H9 (cell line): ENCODE results near the gene BTLA. TPM values are rescaled to one million over a fixed set of nuclear protein-coding genes. Genes with fewer than 3 reads are reported as not detected.

ENCODE experiments used
- DNase-seq: peaks from one replicate; pipeline ENCODE4 v3.0.0-alpha.2; 2017
- H2AFZ ChIP-seq: one replicate; pipeline ENCODE4 v1.6.1; 2013; ENCODE audit warnings: mild to moderate bottlenecking, low read length, control low read depth, moderate library complexity
- H2AK5ac ChIP-seq: 2 replicates; pipeline ENCODE4 v1.6.1; 2013; ENCODE audit warnings: low read length, control low read depth, mixed read lengths; ENCODE audit not compliant: insufficient read length
- H2BK120ac ChIP-seq: one replicate; pipeline ENCODE4 v1.6.1; 2013; ENCODE audit warnings: low read depth, mild to moderate bottlenecking, low read length, control low read depth, inconsistent platforms; ENCODE audit not compliant: poor library complexity, severe bottlenecking
- H2BK12ac ChIP-seq: 2 replicates; pipeline ENCODE4 v1.6.1; 2013; ENCODE audit warnings: low read length, control low read depth, mixed read lengths, low read depth; ENCODE audit not compliant: insufficient read length
- H2BK15ac ChIP-seq: 2 replicates; pipeline ENCODE4 v1.6.1; 2013; ENCODE audit warnings: low read depth, low read length, control low read depth
- H2BK20ac ChIP-seq: one replicate; pipeline ENCODE4 v1.6.1; 2013; ENCODE audit warnings: low read depth, mild to moderate bottlenecking, low read length, control low read depth, inconsistent platforms; ENCODE audit not compliant: poor library complexity, severe bottlenecking
- H2BK5ac ChIP-seq: 2 replicates; pipeline ENCODE4 v1.6.1; 2013; ENCODE audit warnings: low read length, control low read depth, mixed read lengths; ENCODE audit not compliant: insufficient read length
- H3K14ac ChIP-seq: 2 replicates; pipeline ENCODE4 v1.6.1; 2013; ENCODE audit warnings: low read length, control low read depth; ENCODE audit not compliant: insufficient read depth
- H3K18ac ChIP-seq: 2 replicates; pipeline ENCODE4 v1.6.1; 2013; ENCODE audit warnings: low read depth, mild to moderate bottlenecking, mixed read lengths, low read length, control low read depth; ENCODE audit not compliant: insufficient read length
- H3K23ac ChIP-seq: 2 replicates; pipeline ENCODE4 v1.6.1; 2013; ENCODE audit warnings: low read length, control low read depth, mixed read lengths, low read depth; ENCODE audit not compliant: insufficient read length
- H3K23me2 ChIP-seq: 2 replicates; pipeline ENCODE4 v1.6.1; 2013; ENCODE audit warnings: low read depth, mild to moderate bottlenecking, mixed read lengths, low read length, control low read depth; ENCODE audit not compliant: insufficient read length, poor library complexity, severe bottlenecking
- H3K27ac ChIP-seq: 2 replicates; pipeline ENCODE4 v1.5.1; 2013; ENCODE audit warnings: low read length, control low read depth, mixed read lengths, low read depth; ENCODE audit not compliant: insufficient read length
- H3K27me3 ChIP-seq: 2 replicates; pipeline ENCODE4 v1.6.1; 2013; ENCODE audit warnings: low read length, control low read depth, inconsistent platforms; ENCODE audit not compliant: insufficient read depth
- H3K4ac ChIP-seq: 2 replicates; pipeline ENCODE4 v1.6.1; 2013; ENCODE audit warnings: low read depth, mild to moderate bottlenecking, control low read depth, inconsistent platforms, low read length, moderate library complexity
- H3K4me1 ChIP-seq: 2 replicates; pipeline ENCODE4 v1.6.1; 2013; ENCODE audit warnings: low read length, control low read depth, inconsistent platforms; ENCODE audit not compliant: insufficient read depth
- H3K4me2 ChIP-seq: 2 replicates; pipeline ENCODE4 v1.6.1; 2013; ENCODE audit warnings: low read length, control low read depth, mixed read lengths; ENCODE audit not compliant: insufficient read length, insufficient read depth
- H3K56ac ChIP-seq: 2 replicates; pipeline ENCODE4 v1.6.1; 2013; ENCODE audit warnings: low read depth, mild to moderate bottlenecking, mixed read lengths, low read length, control low read depth; ENCODE audit not compliant: insufficient read length
- H3K79me1 ChIP-seq: 2 replicates; pipeline ENCODE4 v1.6.1; 2013; ENCODE audit warnings: low read depth, mild to moderate bottlenecking, moderate library complexity, low read length, control low read depth, inconsistent platforms; ENCODE audit not compliant: insufficient read depth, poor library complexity, severe bottlenecking
- H3K79me2 ChIP-seq: 2 replicates; pipeline ENCODE4 v1.6.1; 2013; ENCODE audit warnings: low read length, control low read depth, inconsistent platforms; ENCODE audit not compliant: insufficient read depth
- H3K9ac ChIP-seq: 2 replicates; pipeline ENCODE4 v1.6.1; 2013; ENCODE audit warnings: low read length, control low read depth, mixed read lengths; ENCODE audit not compliant: insufficient read length; ENCODE audit errors: extremely low read depth
- H3K9me3 ChIP-seq: one replicate; pipeline ENCODE4 v1.6.1; 2013; ENCODE audit warnings: low read depth, low read length, inconsistent platforms; ENCODE audit not compliant: control insufficient read depth
- H3T11ph ChIP-seq: one replicate; pipeline ENCODE4 v1.6.1; 2013; ENCODE audit warnings: mild to moderate bottlenecking, low read length, control low read depth, inconsistent platforms
- H4K20me1 ChIP-seq: one replicate; pipeline ENCODE4 v1.6.1; 2013; ENCODE audit not compliant: control insufficient read depth, insufficient read length, insufficient read depth
- H4K5ac ChIP-seq: 2 replicates; pipeline ENCODE4 v1.6.1; 2013; ENCODE audit warnings: low read depth, mild to moderate bottlenecking, mixed read lengths, low read length, control low read depth; ENCODE audit not compliant: insufficient read length
- H4K8ac ChIP-seq: replicated peaks from 2 replicates; pipeline ENCODE4 v1.6.1; 2013; ENCODE audit warnings: low read length, control low read depth, mixed read lengths, low read depth; ENCODE audit not compliant: insufficient read length
- H4K91ac ChIP-seq: 2 replicates; pipeline ENCODE4 v1.6.1; 2013; ENCODE audit warnings: low read depth, mild to moderate bottlenecking, moderate library complexity, mixed read lengths, low read length, control low read depth; ENCODE audit not compliant: insufficient read length
- H3K27ac Mint-ChIP-seq, 3 experiments: 2 replicates in 2 of 3; 3 replicates in 1 of 3; pipeline ENCODE4 v1.8.0; 2020 to 2021; ENCODE audit warnings: mixed read lengths in 3 of 3, mild to moderate bottlenecking in 1 of 3, moderate library complexity in 1 of 3
- H3K27me3 Mint-ChIP-seq: 2 replicates; pipeline ENCODE4 v1.8.0; 2021; ENCODE audit warnings: low read depth, mild to moderate bottlenecking, moderate library complexity, mixed read lengths
- H3K36me3 Mint-ChIP-seq, 3 experiments: 2 replicates in 2 of 3; 3 replicates in 1 of 3; pipeline ENCODE4 v1.8.0; 2020 to 2021; ENCODE audit warnings: low read depth in 3 of 3, mixed read lengths in 3 of 3; ENCODE audit not compliant: insufficient read depth in 1 of 3
- H3K4me1 Mint-ChIP-seq, 2 experiments: 2 replicates each; pipeline ENCODE4 v1.8.0; 2020; ENCODE audit warnings: mixed read lengths in 2 of 2
- H3K4me3 Mint-ChIP-seq, 2 experiments: 2 replicates in 1 of 2; 3 replicates in 1 of 2; pipeline ENCODE4 v1.8.0; 2020 to 2021; ENCODE audit warnings: mild to moderate bottlenecking in 2 of 2, mixed read lengths in 2 of 2, moderate library complexity in 1 of 2
- H3K9me3 Mint-ChIP-seq, 2 experiments: 2 replicates in 1 of 2; 3 replicates in 1 of 2; pipeline ENCODE4 v1.8.0; 2020; ENCODE audit warnings: mild to moderate bottlenecking in 2 of 2, mixed read lengths in 2 of 2, moderate library complexity in 1 of 2
- total RNA-seq: library from RNA; stranded (reverse); gene quantifications from 2 replicates; pipeline ENCODE4 v1.2.1, GENCODE V29; 2021
- TF ChIP-seq, protein P1 (sequence below): fragments of 200-600 bp; sonication (generic); conservative IDR thresholded peaks from 3 replicates; pipeline ENCODE4 v1.8.0; 2021; ENCODE audit warnings: antibody characterized with exemption, mild to moderate bottlenecking

BTLA gene
- total RNA-seq, 1 experiment from 2014 or later: not detected

DNA sequence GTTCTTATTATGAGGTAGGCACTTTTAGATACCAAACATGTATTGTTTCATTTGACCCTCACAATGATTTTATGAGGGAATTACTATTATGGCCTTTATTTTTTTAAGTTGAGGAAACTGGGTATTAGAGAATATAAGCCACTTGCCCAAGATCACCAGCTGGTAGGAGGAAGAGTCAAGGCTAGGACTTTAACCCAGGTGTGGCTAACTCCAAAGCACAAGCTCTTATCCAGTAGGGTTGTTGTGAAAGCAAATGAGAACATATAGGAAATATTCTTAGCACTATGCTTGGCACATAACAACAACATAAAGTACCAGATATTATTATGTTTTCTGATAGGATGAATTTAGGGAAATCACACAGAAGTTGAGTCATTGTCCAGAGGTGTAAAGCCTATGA, 7.9 kb downstream of the BTLA start:
- H2BK20ac ChIP-seq: no peak overlapping the region
- no peak overlapping the region for H3K27ac Mint-ChIP-seq
- H2BK12ac ChIP-seq: no peak overlapping the region
- no peak overlapping the region for H3K4me3 Mint-ChIP-seq
- no peaks in the 10 kb centered on the region for H3K27me3 Mint-ChIP-seq
- H3K4me1 ChIP-seq: no peaks in the 10 kb centered on the region
- no peak for DNase-seq
- H2AK5ac ChIP-seq: no peak overlapping the region
- H4K5ac ChIP-seq: no peak overlapping the region
- H2AFZ ChIP-seq: no peak overlapping the region
- TF ChIP-seq, protein P1, sequence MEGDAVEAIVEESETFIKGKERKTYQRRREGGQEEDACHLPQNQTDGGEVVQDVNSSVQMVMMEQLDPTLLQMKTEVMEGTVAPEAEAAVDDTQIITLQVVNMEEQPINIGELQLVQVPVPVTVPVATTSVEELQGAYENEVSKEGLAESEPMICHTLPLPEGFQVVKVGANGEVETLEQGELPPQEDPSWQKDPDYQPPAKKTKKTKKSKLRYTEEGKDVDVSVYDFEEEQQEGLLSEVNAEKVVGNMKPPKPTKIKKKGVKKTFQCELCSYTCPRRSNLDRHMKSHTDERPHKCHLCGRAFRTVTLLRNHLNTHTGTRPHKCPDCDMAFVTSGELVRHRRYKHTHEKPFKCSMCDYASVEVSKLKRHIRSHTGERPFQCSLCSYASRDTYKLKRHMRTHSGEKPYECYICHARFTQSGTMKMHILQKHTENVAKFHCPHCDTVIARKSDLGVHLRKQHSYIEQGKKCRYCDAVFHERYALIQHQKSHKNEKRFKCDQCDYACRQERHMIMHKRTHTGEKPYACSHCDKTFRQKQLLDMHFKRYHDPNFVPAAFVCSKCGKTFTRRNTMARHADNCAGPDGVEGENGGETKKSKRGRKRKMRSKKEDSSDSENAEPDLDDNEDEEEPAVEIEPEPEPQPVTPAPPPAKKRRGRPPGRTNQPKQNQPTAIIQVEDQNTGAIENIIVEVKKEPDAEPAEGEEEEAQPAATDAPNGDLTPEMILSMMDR: no peak
- H3K9me3 ChIP-seq: no peaks in the 10 kb centered on the region
- no peaks in the 10 kb centered on the region for H3K23me2 ChIP-seq
- no peaks in the 10 kb centered on the region for H4K20me1 ChIP-seq
- peaks cover 0 to 6% (median 0%) of the 10 kb centered on the region in 3 experiments; a peak in 1 of 7 replicates for H3K36me3 Mint-ChIP-seq
- no peak overlapping the region for H3K9ac ChIP-seq
- H4K8ac ChIP-seq: no peak overlapping the region
- H3K14ac ChIP-seq: no peak overlapping the region
- H3K23ac ChIP-seq: no peak overlapping the region
- H2BK5ac ChIP-seq: no peak overlapping the region
- H3K27ac ChIP-seq: no peak overlapping the region
- H3T11ph ChIP-seq: no peak overlapping the region
- peaks cover 0 to 7% of the 10 kb centered on the region in 2 experiments; a peak in 2 of 5 replicates for H3K9me3 Mint-ChIP-seq
- H3K79me2 ChIP-seq: no peaks in the 10 kb centered on the region
- no peak overlapping the region for H3K4ac ChIP-seq
- no peaks in the 10 kb centered on the region for H3K4me1 Mint-ChIP-seq
- no peaks in the 10 kb centered on the region for H3K27me3 ChIP-seq
- H3K4me2 ChIP-seq: no peak overlapping the region
- H4K91ac ChIP-seq: no peak overlapping the region
- H2BK15ac ChIP-seq: no peak overlapping the region
- no peak overlapping the region for H3K56ac ChIP-seq
- no peak overlapping the region for H2BK120ac ChIP-seq
- no peak overlapping the region for H3K18ac ChIP-seq
- H3K79me1 ChIP-seq: no peaks in the 10 kb centered on the region
